Mucosa of gallbladder (tissue), 1 donor: ENCODE results near the gene DNASE1L1. TPM values are rescaled to one million over a fixed set of nuclear protein-coding genes. Genes with fewer than 3 reads are reported as not detected.

Experiments
- DNase-seq: peaks from one replicate; pipeline ENCODE4 v3.0.0-alpha.2; 2020; ENCODE audit warnings: low spot score
- total RNA-seq: library from RNA; stranded (reverse); gene quantifications from one replicate; pipeline ENCODE4 v1.2.1, GENCODE V29; 2021
- donor health status: DM: no; HTN: no; CAD: no.

The DNASE1L1 gene
- total RNA-seq, result 28.2 TPM

GRCh38 chrX:154409222-154409871 lies at the start of gene DNASE1L1:
TSS of gene DNASE1L1 (minus strand) at chrX:154409254. CDS start at chrX:154405568, 3,686 bp downstream.
- peak; percentile 83 for DNase-seq

- no peak for DNase-seq
These were observed 49.3 kb upstream of the DNASE1L1 start, which contains the start of gene PLXNA3 for GRCh38 chrX:154458116-154458953. TSS of gene PLXNA3 (plus strand) at chrX:154458281. CDS start at chrX:154460184, 1,903 bp downstream.

GRCh38 chrX:154457491-154458115 lies 48.5 kb upstream of the DNASE1L1 start:
- DNase-seq, result no peak

GRCh38 chrX:154452823-154453222 lies 43.8 kb upstream of the DNASE1L1 start:
- DNase-seq, result no peak

- no peak for DNase-seq
These were observed 41.3 kb upstream of the DNASE1L1 start for GRCh38 chrX:154450312-154450711.

GRCh38 chrX:154449618-154450017 lies 40.6 kb upstream of the DNASE1L1 start:
- no peak for DNase-seq

GRCh38 chrX:154448484-154448883 lies 39.4 kb upstream of the DNASE1L1 start:
- DNase-seq, result no peak

GRCh38 chrX:154446430-154446829 lies 37.4 kb upstream of the DNASE1L1 start:
- DNase-seq, result no peak

GRCh38 chrX:154445776-154446175 lies 36.7 kb upstream of the DNASE1L1 start:
- no peak for DNase-seq

GRCh38 chrX:154444755-154445246 lies 35.7 kb upstream of the DNASE1L1 start:
- DNase-seq, result no peak

GRCh38 chrX:154443992-154444754 lies 35.1 kb upstream of the DNASE1L1 start, which contains the start of gene FAM50A:
TSS of gene FAM50A (plus strand) at chrX:154444141. CDS start at chrX:154444236, 95 bp downstream.
- peak; percentile 75 for DNase-seq

GRCh38 chrX:154443479-154443910 lies 34.4 kb upstream of the DNASE1L1 start:
- no peak for DNase-seq

- peak; percentile 43 for DNase-seq
These were observed 33.1 kb upstream of the DNASE1L1 start for GRCh38 chrX:154441984-154442707.

- no peak for DNase-seq
These were observed 32.5 kb upstream of the DNASE1L1 start for GRCh38 chrX:154441564-154441963.

GRCh38 chrX:154440623-154441357 lies 31.7 kb upstream of the DNASE1L1 start:
- no peak for DNase-seq

GRCh38 chrX:154439841-154440240 lies 30.8 kb upstream of the DNASE1L1 start:
- DNase-seq, result no peak

- no peak for DNase-seq
These were observed 29.2 kb upstream of the DNASE1L1 start for GRCh38 chrX:154437971-154438893.

GRCh38 chrX:154436983-154437752 lies 28.1 kb upstream of the DNASE1L1 start, which contains the start of gene GDI1:
TSS of gene GDI1 (plus strand) at chrX:154437154. CDS start at chrX:154437255, 101 bp downstream.
- DNase-seq, result no peak
